ENCODE results near the gene CCL4.

- TF ChIP-seq POLR2A (IDR thresholded peaks at IDR 0.05) (no peak), CTCF (IDR thresholded peaks at IDR 0.05) (no peak), EP300 (IDR thresholded peaks at IDR 0.05; ENCODE audit: low read depth) (no peak), POLR2AphosphoS5 (IDR thresholded peaks at IDR 0.05) (no peak)
These were observed 4.0 kb downstream of the CCL4 start for GRCh38 chr17:36107660-36108059.
